Stomach (tissue), 4 donors: ENCODE results near the gene MSI2.

Experiments used
- CTCF ChIP-seq, 7 experiments: fragments of 450-650 bp in 4 of 7; fragments of 200-600 bp in 3 of 7; sonication (generic) in 3 of 7; IDR thresholded peaks; one replicate each; pipeline ENCODE4 v1.5.1; 2016 to 2019; ENCODE audit warnings: antibody characterized with exemption in 7 of 7, control low read depth in 2 of 7, mild to moderate bottlenecking in 1 of 7
- EP300 ChIP-seq: sonication (generic); formaldehyde crosslinking; IDR thresholded peaks from one replicate; pipeline ENCODE4 v1.6.1; 2017; ENCODE audit warnings: antibody characterized with exemption
- POLR2A ChIP-seq, 4 donors: fragments of 450-650 bp; IDR thresholded peaks; one replicate each; pipeline ENCODE4 v1.6.1; 2016; ENCODE audit warnings: antibody characterized with exemption in 4 of 4, control low read depth in 2 of 4, mild to moderate bottlenecking in 1 of 4, moderate library complexity in 1 of 4
- POLR2AphosphoS5 ChIP-seq, 3 donors: sonication (generic); formaldehyde crosslinking; IDR thresholded peaks; one replicate each; pipeline ENCODE4 v1.6.1; 2016; ENCODE audit warnings: antibody characterized with exemption in 3 of 3

GRCh38 chr17:57477522-57478362, 221.4 kb downstream of the MSI2 start:
- no peak for TF ChIP-seq CTCF (IDR thresholded peaks at IDR 0.05)
- TF ChIP-seq POLR2AphosphoS5 (IDR thresholded peaks at IDR 0.05), result no peak
- no peak for TF ChIP-seq POLR2A (IDR thresholded peaks at IDR 0.05)
- no peak for TF ChIP-seq EP300
